Erythroblast (primary cell): Measurements from ENCODE around the gene C9.

ENCODE experiments used
- GATA1 ChIP-seq: IDR thresholded peaks from 2 replicates; pipeline ENCODE4 v1.6.1; 2011; ENCODE audit warnings: low read depth, mild to moderate bottlenecking, control low read depth, low read length, moderate library complexity
- POLR2A ChIP-seq: IDR thresholded peaks from 2 replicates; pipeline ENCODE4 v1.6.1; 2011; ENCODE audit warnings: mild to moderate bottlenecking, low read length

DNA sequence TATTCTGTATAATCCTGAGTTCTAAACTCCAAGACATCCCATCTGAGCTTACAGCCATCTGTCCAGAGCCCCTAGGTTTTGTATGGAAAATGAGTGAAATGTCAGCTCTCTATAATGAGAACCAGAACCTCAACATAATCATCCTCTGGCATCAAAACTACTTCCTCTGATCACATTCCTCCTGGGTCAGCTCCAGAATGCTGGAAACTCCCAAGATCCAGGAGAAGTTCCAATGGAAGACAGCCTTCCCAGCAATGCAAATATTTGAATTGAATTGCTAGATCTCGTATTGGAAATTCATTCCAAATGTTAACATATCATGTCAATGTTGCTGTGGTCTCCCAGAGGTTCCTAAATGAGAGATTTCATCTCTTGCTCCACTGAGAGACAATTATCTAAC lies 23.8 kb downstream of the C9 start:
- no peak for TF ChIP-seq POLR2A
- no peak for TF ChIP-seq GATA1
